Neural cell (in vitro differentiated cells): ENCODE results near the gene TAGLN2. TPM values are rescaled to one million over a fixed set of nuclear protein-coding genes. Genes with fewer than 3 reads are reported as not detected.

Source experiments
- H2AFZ ChIP-seq: fragments of 200-600, 300-800 bp; sonication (generic), shearing (Covaris generic); 2 replicates; pipeline ENCODE4 v1.6.0; 2014; ENCODE audit warnings: low read depth, mild to moderate bottlenecking, antibody characterized with exemption, low read length, moderate library complexity
- H3F3A ChIP-seq: fragments of 200-600 bp; shearing (Covaris generic); 2 replicates; pipeline ENCODE4 v1.6.1; 2016; ENCODE audit warnings: mild to moderate bottlenecking, moderate library complexity, mixed read lengths, antibody characterized with exemption, low read length; ENCODE audit not compliant: insufficient read depth, poor library complexity, severe bottlenecking
- H3K27ac ChIP-seq: fragments of 200-600, 300-800 bp; sonication (generic), shearing (Covaris generic); 2 replicates; pipeline ENCODE4 v1.5.1; 2014; ENCODE audit warnings: mild to moderate bottlenecking, low read length, moderate library complexity
- H3K27me3 ChIP-seq: fragments of 300-800, 200-600 bp; sonication (generic), shearing (Covaris generic); 2 replicates; pipeline ENCODE4 v1.6.0; 2014; ENCODE audit warnings: mild to moderate bottlenecking, low read depth, low read length, moderate library complexity; ENCODE audit not compliant: insufficient read depth
- H3K36me3 ChIP-seq: fragments of 300-800, 200-600 bp; sonication (generic), shearing (Covaris generic); 2 replicates; pipeline ENCODE4 v1.5.1; 2014; ENCODE audit warnings: mild to moderate bottlenecking, antibody characterized with exemption, low read length, moderate library complexity; ENCODE audit not compliant: insufficient read depth
- H3K4me2 ChIP-seq: fragments of 300-800, 200-600 bp; sonication (generic), shearing (Covaris generic); 2 replicates; pipeline ENCODE4 v1.6.0; 2014; ENCODE audit warnings: mild to moderate bottlenecking, low read length
- H3K4me3 ChIP-seq: fragments of 300-800, 200-600 bp; sonication (generic), shearing (Covaris generic); 2 replicates; pipeline ENCODE4 v1.5.1; 2014; ENCODE audit warnings: mild to moderate bottlenecking, low read length, moderate library complexity
- H3K79me2 ChIP-seq: fragments of 200-600 bp; shearing (Covaris generic); replicated peaks from 2 replicates; pipeline ENCODE4 v1.6.0; 2014; ENCODE audit warnings: mild to moderate bottlenecking, low read length, moderate library complexity; ENCODE audit not compliant: insufficient read depth
- H3K9ac ChIP-seq: fragments of 300-800, 200-600 bp; sonication (generic), shearing (Covaris generic); 2 replicates; pipeline ENCODE4 v1.6.1; 2016; ENCODE audit warnings: mild to moderate bottlenecking, low read length, mixed read lengths
- H3K9me2 ChIP-seq: fragments of 200-600 bp; shearing (Covaris generic); 2 replicates; pipeline ENCODE4 v1.6.1; 2016; ENCODE audit warnings: mild to moderate bottlenecking, low read length, mixed read lengths; ENCODE audit not compliant: insufficient read depth
- H3K9me3 ChIP-seq: fragments of 200-600, 300-800 bp; sonication (generic), shearing (Covaris generic); 2 replicates; pipeline ENCODE4 v1.6.1; 2016; ENCODE audit warnings: mild to moderate bottlenecking, mixed run types, low read length, moderate library complexity, mixed read lengths
- H4K20me1 ChIP-seq: fragments of 200-600 bp; shearing (Covaris generic); 2 replicates; pipeline ENCODE4 v1.6.1; 2016; ENCODE audit warnings: mild to moderate bottlenecking, mixed run types; ENCODE audit not compliant: insufficient read depth
- EP300 ChIP-seq: fragments of 450-650 bp; conservative IDR thresholded peaks from 2 replicates; pipeline ENCODE4 v1.6.1; 2014; ENCODE audit warnings: antibody characterized with exemption, mild to moderate bottlenecking, moderate library complexity; ENCODE audit not compliant: poor library complexity, severe bottlenecking
- EZH2 ChIP-seq: fragments of 200-600, 300-800 bp; shearing (Covaris generic), sonication (generic); IDR thresholded peaks from 2 replicates; pipeline ENCODE4 v1.6.1; 2014; ENCODE audit warnings: antibody characterized with exemption, low read length, borderline replicate concordance, mild to moderate bottlenecking; ENCODE audit not compliant: insufficient read depth, poor library complexity, severe bottlenecking
- MXI1 ChIP-seq: fragments of 450-650 bp; conservative IDR thresholded peaks from 2 replicates; pipeline ENCODE4 v1.6.1; 2014; ENCODE audit warnings: antibody characterized with exemption, mild to moderate bottlenecking; ENCODE audit not compliant: poor library complexity, severe bottlenecking
- POLR2AphosphoS5 ChIP-seq: IDR thresholded peaks from 2 replicates; pipeline ENCODE4 v1.6.1; 2012
- RAD21 ChIP-seq: fragments of 450-650 bp; conservative IDR thresholded peaks from 2 replicates; pipeline ENCODE4 v1.6.1; 2014; ENCODE audit warnings: antibody characterized with exemption, mild to moderate bottlenecking, moderate library complexity
- SMC3 ChIP-seq: fragments of 450-650 bp; conservative IDR thresholded peaks from 2 replicates; pipeline ENCODE4 v1.6.1; 2014; ENCODE audit warnings: antibody characterized with exemption, mild to moderate bottlenecking, moderate library complexity; ENCODE audit not compliant: poor library complexity
- TAF1 ChIP-seq: IDR thresholded peaks from 2 replicates; pipeline ENCODE4 v1.6.1; 2012; ENCODE audit warnings: low read depth
- polyA plus RNA-seq: library from polyadenylated mRNA; depleted of rRNA; stranded (reverse); fragments of >200 nt; gene quantifications from 2 replicates; pipeline ENCODE4 v1.2.3, GENCODE V29; 2014
- TF ChIP-seq, protein P1 (sequence below): IDR thresholded peaks from 2 replicates; pipeline ENCODE4 v1.6.1; 2012; ENCODE audit warnings: borderline replicate concordance
- TF ChIP-seq, protein P2 (sequence below): fragments of 450-650 bp; IDR thresholded peaks from 2 replicates; pipeline ENCODE4 v1.5.1; 2014; ENCODE audit warnings: antibody characterized with exemption, mild to moderate bottlenecking, moderate library complexity; ENCODE audit not compliant: poor library complexity, severe bottlenecking

TAGLN2 gene
- polyA plus RNA-seq, 1 donor from 2014 or later, result 0.52 TPM

DNA sequence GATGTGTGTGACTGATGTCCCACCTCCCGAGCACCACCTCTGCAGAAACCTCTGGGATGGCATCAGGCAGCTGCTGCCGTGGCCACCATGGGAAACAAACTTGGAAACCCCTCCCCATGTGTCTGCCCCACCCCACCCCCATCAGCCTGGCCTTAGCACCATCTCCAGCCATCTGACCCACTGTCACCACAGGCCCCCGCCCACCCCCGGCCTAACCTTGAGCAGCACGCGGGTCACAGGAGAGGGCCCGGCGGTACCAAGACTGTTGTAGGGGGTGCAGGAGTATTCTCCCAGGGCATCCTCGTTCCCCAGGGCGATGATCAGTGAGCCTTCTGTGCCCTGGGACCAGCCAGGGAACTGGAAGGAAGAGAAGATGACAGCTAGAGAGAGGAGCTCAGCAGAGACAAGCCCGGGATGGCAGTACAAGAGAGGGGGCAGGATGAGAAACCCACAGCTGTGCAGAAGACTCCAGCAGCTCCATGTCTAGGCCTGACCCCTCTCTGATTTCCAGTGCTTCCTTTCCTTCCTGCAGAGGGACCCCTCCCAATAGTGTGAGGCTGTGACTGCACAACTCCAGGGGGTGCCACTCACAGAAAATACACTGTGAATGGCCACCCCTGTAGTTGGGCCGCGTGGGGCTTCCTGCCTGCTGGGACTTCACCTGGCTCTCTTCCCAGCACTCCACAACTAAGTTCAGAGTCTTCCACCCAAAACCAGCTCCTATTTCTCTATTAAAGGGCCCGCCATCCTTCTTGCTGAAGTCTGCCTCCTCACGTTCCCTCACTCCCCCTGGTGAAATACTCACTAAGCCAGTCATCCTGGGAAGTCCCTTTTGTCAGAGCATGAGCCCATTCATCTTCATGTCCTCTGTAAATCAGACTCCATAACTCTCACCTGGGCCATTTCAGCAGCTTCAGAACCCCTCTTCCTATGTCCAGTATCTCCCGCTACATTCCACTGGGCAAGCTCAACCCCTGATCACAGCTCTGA is 7.3 kb upstream of the TAGLN2 start:
- no peak overlapping the region for H3K9ac ChIP-seq
- TF ChIP-seq EZH2 (no peak), SMC3 (no peak), RAD21 (no peak), EP300 (no peak), TAF1 (no peak), MXI1 (no peak), POLR2AphosphoS5 (no peak)
- TF ChIP-seq, protein P1, sequence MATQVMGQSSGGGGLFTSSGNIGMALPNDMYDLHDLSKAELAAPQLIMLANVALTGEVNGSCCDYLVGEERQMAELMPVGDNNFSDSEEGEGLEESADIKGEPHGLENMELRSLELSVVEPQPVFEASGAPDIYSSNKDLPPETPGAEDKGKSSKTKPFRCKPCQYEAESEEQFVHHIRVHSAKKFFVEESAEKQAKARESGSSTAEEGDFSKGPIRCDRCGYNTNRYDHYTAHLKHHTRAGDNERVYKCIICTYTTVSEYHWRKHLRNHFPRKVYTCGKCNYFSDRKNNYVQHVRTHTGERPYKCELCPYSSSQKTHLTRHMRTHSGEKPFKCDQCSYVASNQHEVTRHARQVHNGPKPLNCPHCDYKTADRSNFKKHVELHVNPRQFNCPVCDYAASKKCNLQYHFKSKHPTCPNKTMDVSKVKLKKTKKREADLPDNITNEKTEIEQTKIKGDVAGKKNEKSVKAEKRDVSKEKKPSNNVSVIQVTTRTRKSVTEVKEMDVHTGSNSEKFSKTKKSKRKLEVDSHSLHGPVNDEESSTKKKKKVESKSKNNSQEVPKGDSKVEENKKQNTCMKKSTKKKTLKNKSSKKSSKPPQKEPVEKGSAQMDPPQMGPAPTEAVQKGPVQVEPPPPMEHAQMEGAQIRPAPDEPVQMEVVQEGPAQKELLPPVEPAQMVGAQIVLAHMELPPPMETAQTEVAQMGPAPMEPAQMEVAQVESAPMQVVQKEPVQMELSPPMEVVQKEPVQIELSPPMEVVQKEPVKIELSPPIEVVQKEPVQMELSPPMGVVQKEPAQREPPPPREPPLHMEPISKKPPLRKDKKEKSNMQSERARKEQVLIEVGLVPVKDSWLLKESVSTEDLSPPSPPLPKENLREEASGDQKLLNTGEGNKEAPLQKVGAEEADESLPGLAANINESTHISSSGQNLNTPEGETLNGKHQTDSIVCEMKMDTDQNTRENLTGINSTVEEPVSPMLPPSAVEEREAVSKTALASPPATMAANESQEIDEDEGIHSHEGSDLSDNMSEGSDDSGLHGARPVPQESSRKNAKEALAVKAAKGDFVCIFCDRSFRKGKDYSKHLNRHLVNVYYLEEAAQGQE, result no peak
- TF ChIP-seq, protein P2, sequence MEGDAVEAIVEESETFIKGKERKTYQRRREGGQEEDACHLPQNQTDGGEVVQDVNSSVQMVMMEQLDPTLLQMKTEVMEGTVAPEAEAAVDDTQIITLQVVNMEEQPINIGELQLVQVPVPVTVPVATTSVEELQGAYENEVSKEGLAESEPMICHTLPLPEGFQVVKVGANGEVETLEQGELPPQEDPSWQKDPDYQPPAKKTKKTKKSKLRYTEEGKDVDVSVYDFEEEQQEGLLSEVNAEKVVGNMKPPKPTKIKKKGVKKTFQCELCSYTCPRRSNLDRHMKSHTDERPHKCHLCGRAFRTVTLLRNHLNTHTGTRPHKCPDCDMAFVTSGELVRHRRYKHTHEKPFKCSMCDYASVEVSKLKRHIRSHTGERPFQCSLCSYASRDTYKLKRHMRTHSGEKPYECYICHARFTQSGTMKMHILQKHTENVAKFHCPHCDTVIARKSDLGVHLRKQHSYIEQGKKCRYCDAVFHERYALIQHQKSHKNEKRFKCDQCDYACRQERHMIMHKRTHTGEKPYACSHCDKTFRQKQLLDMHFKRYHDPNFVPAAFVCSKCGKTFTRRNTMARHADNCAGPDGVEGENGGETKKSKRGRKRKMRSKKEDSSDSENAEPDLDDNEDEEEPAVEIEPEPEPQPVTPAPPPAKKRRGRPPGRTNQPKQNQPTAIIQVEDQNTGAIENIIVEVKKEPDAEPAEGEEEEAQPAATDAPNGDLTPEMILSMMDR, result no peak
- no peaks in the 10 kb centered on the region for H3K36me3 ChIP-seq
- no peak overlapping the region for H2AFZ ChIP-seq
- no peaks in the 10 kb centered on the region for H4K20me1 ChIP-seq
- H3K9me3 ChIP-seq, result no peaks in the 10 kb centered on the region
- no peak overlapping the region for H3K4me3 ChIP-seq
- no peaks in the 10 kb centered on the region for H3K9me2 ChIP-seq
- H3K27ac ChIP-seq, result no peak overlapping the region
- H3K27me3 ChIP-seq, result no peaks in the 10 kb centered on the region
- H3F3A ChIP-seq, result no peaks in the 10 kb centered on the region
- no peaks in the 10 kb centered on the region for H3K79me2 ChIP-seq
- no peak overlapping the region for H3K4me2 ChIP-seq

DNA sequence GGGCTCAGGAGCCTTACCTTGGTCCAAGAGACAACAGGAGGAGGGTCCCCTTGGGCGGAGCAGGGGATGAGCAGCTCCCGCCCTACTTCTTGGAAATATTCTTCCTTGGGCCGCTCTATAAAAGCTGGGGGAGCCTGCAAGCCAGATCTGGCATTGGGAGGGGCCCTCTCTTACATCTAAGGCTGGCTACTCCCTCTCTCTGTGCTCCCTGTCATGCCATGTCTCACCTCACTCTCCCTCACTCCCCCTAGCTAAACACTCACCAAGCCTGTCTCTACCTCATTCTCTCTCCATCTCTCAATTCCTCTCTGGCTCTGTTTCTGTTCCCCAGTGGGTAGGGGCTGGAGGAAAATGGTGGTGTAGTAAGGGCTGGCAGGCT is 6.5 kb upstream of the TAGLN2 start:
- no peak overlapping the region for H2AFZ ChIP-seq
- no peak overlapping the region for H3K27ac ChIP-seq
- H3F3A ChIP-seq, result no peaks in the 10 kb centered on the region
- H3K4me3 ChIP-seq, result no peak overlapping the region
- no peaks in the 10 kb centered on the region for H3K9me3 ChIP-seq
- H3K4me2 ChIP-seq, result no peak overlapping the region
- H4K20me1 ChIP-seq, result no peaks in the 10 kb centered on the region
- H3K9me2 ChIP-seq, result no peaks in the 10 kb centered on the region
- no peaks in the 10 kb centered on the region for H3K27me3 ChIP-seq
- H3K36me3 ChIP-seq, result no peaks in the 10 kb centered on the region
- TF ChIP-seq EZH2 (no peak), MXI1 (no peak), EP300 (no peak), POLR2AphosphoS5 (no peak), TAF1 (no peak), SMC3 (no peak), RAD21 (no peak)
- TF ChIP-seq, protein P2, result no peak
- TF ChIP-seq, protein P1, result no peak
- no peaks in the 10 kb centered on the region for H3K79me2 ChIP-seq
- H3K9ac ChIP-seq, result no peak overlapping the region
